Type B pancreatic cell (in vitro differentiated cells): ENCODE measurements around the gene NPBWR2. TPM values are rescaled to one million over a fixed set of nuclear protein-coding genes. Genes with fewer than 3 reads are reported as not detected.

Experiments used
- DNase-seq: peaks from one replicate; pipeline ENCODE4 v3.0.0; 2021; ENCODE audit warnings: mixed read lengths; ENCODE audit not compliant: unreplicated experiment; ENCODE audit errors: extremely low spot score
- H3K27ac Mint-ChIP-seq: 2 replicates; pipeline ENCODE4 v1.8.0; 2021; ENCODE audit warnings: mild to moderate bottlenecking, mixed read lengths
- H3K27me3 Mint-ChIP-seq: 2 replicates; pipeline ENCODE4 v1.8.0; 2021; ENCODE audit warnings: mixed read lengths
- H3K36me3 Mint-ChIP-seq: 2 replicates; pipeline ENCODE4 v1.8.0; 2021; ENCODE audit warnings: mixed read lengths
- H3K4me1 Mint-ChIP-seq: one replicate; pipeline ENCODE4 v1.8.0; 2021; ENCODE audit warnings: mixed read lengths; ENCODE audit not compliant: unreplicated experiment
- H3K4me3 Mint-ChIP-seq: 2 replicates; pipeline ENCODE4 v1.8.0; 2021; ENCODE audit warnings: mild to moderate bottlenecking, mixed read lengths
- H3K9me3 Mint-ChIP-seq: 2 replicates; pipeline ENCODE4 v1.8.0; 2021; ENCODE audit warnings: mixed read lengths
- CTCF ChIP-seq: fragments of 200-600 bp; sonication (generic); conservative IDR thresholded peaks from 2 replicates; pipeline ENCODE4 v1.5.0; 2021; ENCODE audit warnings: antibody characterized with exemption, mild to moderate bottlenecking
- total RNA-seq: library from RNA; stranded (reverse); gene quantifications from 2 replicates; pipeline ENCODE4 v1.2.1, GENCODE V29; 2021; ENCODE audit warnings: low replicate concordance

The NPBWR2 gene
- total RNA-seq, 1 donor from 2014 or later: not detected

- H3K27me3 Mint-ChIP-seq: peaks cover 42% of the 10 kb centered on the region
- no peaks in the 10 kb centered on the region for H3K36me3 Mint-ChIP-seq
- TF ChIP-seq CTCF: peak; percentile 88
- H3K9me3 Mint-ChIP-seq: no peaks in the 10 kb centered on the region
- DNase-seq: no peak
- H3K27ac Mint-ChIP-seq: no peak overlapping the region
- H3K4me3 Mint-ChIP-seq: peak overlapping the region; percentile 84
- peaks cover 5% of the 10 kb centered on the region for H3K4me1 Mint-ChIP-seq
These were observed 5.4 kb downstream of the NPBWR2 start for GRCh38 chr20:64101731-64102621.

GRCh38 chr20:64100946-64101688 is 6.2 kb downstream of the NPBWR2 start:
- no peak for DNase-seq
- TF ChIP-seq CTCF: no peak
- Mint-ChIP-seq H3K4me1 (peaks cover 5% of the 10 kb centered on the region), H3K4me3 (peak overlapping the region; percentile 69), H3K27ac (no peak overlapping the region), H3K36me3 (no peaks in the 10 kb centered on the region), H3K27me3 (peaks cover 37% of the 10 kb centered on the region), H3K9me3 (no peaks in the 10 kb centered on the region)

GRCh38 chr20:64100566-64100888 is 6.8 kb downstream of the NPBWR2 start:
- TF ChIP-seq CTCF: no peak
- H3K27me3 Mint-ChIP-seq: peaks cover 32% of the 10 kb centered on the region
- H3K36me3 Mint-ChIP-seq: no peaks in the 10 kb centered on the region

GRCh38 chr20:64099880-64100565 is 7.3 kb downstream of the NPBWR2 start:
- peaks cover 32% of the 10 kb centered on the region for H3K27me3 Mint-ChIP-seq
- no peak overlapping the region for H3K27ac Mint-ChIP-seq
- TF ChIP-seq CTCF: no peak
- DNase-seq: no peak
- H3K4me3 Mint-ChIP-seq: no peak overlapping the region
- H3K4me1 Mint-ChIP-seq: peaks cover 5% of the 10 kb centered on the region
- no peaks in the 10 kb centered on the region for H3K36me3 Mint-ChIP-seq
- no peaks in the 10 kb centered on the region for H3K9me3 Mint-ChIP-seq

More at GRCh38 chr20:64100566-64100888, 6.8 kb downstream of the NPBWR2 start:
- no peak for DNase-seq
- H3K4me3 Mint-ChIP-seq: no peak overlapping the region
- no peaks in the 10 kb centered on the region for H3K9me3 Mint-ChIP-seq
- peaks cover 5% of the 10 kb centered on the region for H3K4me1 Mint-ChIP-seq
- H3K27ac Mint-ChIP-seq: no peak overlapping the region

- no peak for DNase-seq
- H3K9me3 Mint-ChIP-seq: no peaks in the 10 kb centered on the region
- peaks cover 32% of the 10 kb centered on the region for H3K27me3 Mint-ChIP-seq
- no peak overlapping the region for H3K27ac Mint-ChIP-seq
- H3K36me3 Mint-ChIP-seq: no peaks in the 10 kb centered on the region
- peaks cover 5% of the 10 kb centered on the region for H3K4me1 Mint-ChIP-seq
- TF ChIP-seq CTCF: no peak
- H3K4me3 Mint-ChIP-seq: no peak overlapping the region
These were observed 8.1 kb downstream of the NPBWR2 start for GRCh38 chr20:64099086-64099786.
